KMS-11 (cell line): ENCODE data around the gene LCE3B.
A peak's percentile ranks its signal among the peaks of the same experiment; 100 is the strongest.
"Not testable (repeated sequence)": the region's sequence is repeated elsewhere in the genome, so short reads cannot be mapped to it uniquely, and the experiment has no call there.

Source experiments
- H2AFZ ChIP-seq: fragments of 200-600 bp; sonication (generic); 2 replicates; pipeline ENCODE4 v1.6.1; 2016; ENCODE audit warnings: antibody characterized with exemption, mixed run types, low read depth
- H3K27ac ChIP-seq: fragments of 200-600 bp; sonication (generic); 2 replicates; pipeline ENCODE4 v1.6.1; 2016; ENCODE audit warnings: mild to moderate bottlenecking, mixed run types
- H3K27me3 ChIP-seq: fragments of 200-600 bp; sonication (generic); 2 replicates; pipeline ENCODE4 v1.6.1; 2017; ENCODE audit warnings: mild to moderate bottlenecking, low read depth, mixed run types, moderate library complexity; ENCODE audit not compliant: insufficient read depth
- H3K36me3 ChIP-seq: fragments of 200-600 bp; sonication (generic); 2 replicates; pipeline ENCODE4 v1.6.1; 2017; ENCODE audit warnings: mild to moderate bottlenecking, mixed run types; ENCODE audit not compliant: insufficient read depth
- H3K4me1 ChIP-seq: fragments of 200-600 bp; sonication (generic); 2 replicates; pipeline ENCODE4 v1.6.1; 2016; ENCODE audit warnings: mild to moderate bottlenecking, low read depth, mixed run types; ENCODE audit not compliant: poor library complexity, severe bottlenecking
- H3K4me2 ChIP-seq: fragments of 200-600 bp; sonication (generic); 2 replicates; pipeline ENCODE4 v1.7.0; 2016; ENCODE audit warnings: mild to moderate bottlenecking, mixed run types
- H3K4me3 ChIP-seq: fragments of 200-600 bp; sonication (generic); IDR thresholded peaks from 2 replicates; pipeline ENCODE4 v1.6.1; 2017; ENCODE audit warnings: low read depth, low read length, mixed read lengths; ENCODE audit not compliant: insufficient read depth
- H3K79me2 ChIP-seq: fragments of 200-600 bp; sonication (generic); 2 replicates; pipeline ENCODE4 v1.6.1; 2016; ENCODE audit warnings: low read depth, mixed run types; ENCODE audit not compliant: insufficient read depth
- H3K9ac ChIP-seq: fragments of 200-600 bp; sonication (generic); 2 replicates; pipeline ENCODE4 v1.6.1; 2016; ENCODE audit warnings: mild to moderate bottlenecking, mixed run types
- H4K20me1 ChIP-seq: fragments of 200-600 bp; sonication (generic); 2 replicates; pipeline ENCODE4 v1.6.1; 2016; ENCODE audit warnings: mild to moderate bottlenecking, mixed run types; ENCODE audit not compliant: insufficient read depth
- CTCF ChIP-seq: fragments of 200-600 bp; sonication (generic); conservative IDR thresholded peaks from 2 replicates; pipeline ENCODE4 v1.6.1; 2017; ENCODE audit warnings: low read depth, mild to moderate bottlenecking, antibody characterized with exemption, low read length, moderate library complexity, mixed read lengths

LCE3B gene

GRCh38 chr1:152577168-152577567, 36.4 kb upstream of the LCE3B start:
- no peaks in the 10 kb centered on the region for H3K36me3 ChIP-seq
- no peaks in the 10 kb centered on the region for H3K27me3 ChIP-seq
- no peak overlapping the region for H3K4me3 ChIP-seq
- H2AFZ ChIP-seq = no peak overlapping the region
- no peaks in the 10 kb centered on the region for H3K4me1 ChIP-seq
- H3K4me2 ChIP-seq = no peak overlapping the region
- H3K27ac ChIP-seq = no peak overlapping the region
- no peaks in the 10 kb centered on the region for H4K20me1 ChIP-seq
- no peak for TF ChIP-seq CTCF
- no peaks in the 10 kb centered on the region for H3K79me2 ChIP-seq
- H3K9ac ChIP-seq = no peak overlapping the region

- not testable (repeated sequence) for H3K27me3 ChIP-seq, H4K20me1 ChIP-seq, H3K4me2 ChIP-seq, H3K9ac ChIP-seq, H2AFZ ChIP-seq, H3K27ac ChIP-seq, H3K4me3 ChIP-seq, H3K36me3 ChIP-seq, H3K79me2 ChIP-seq, H3K4me1 ChIP-seq
These were observed 34.1 kb upstream of the LCE3B start for GRCh38 chr1:152579526-152579925.

- Histone ChIP-seq H3K4me2 (no peak within 1 kb of the TSS), H3K27me3 (no peaks in the 10 kb centered on the region), H3K36me3 (no peaks in the 10 kb centered on the region), H4K20me1 (no peaks in the 10 kb centered on the region), H2AFZ (no peak within 1 kb of the TSS), H3K27ac (no peak within 1 kb of the TSS), H3K4me1 (no peaks in the 10 kb centered on the region), H3K79me2 (no peaks in the 10 kb centered on the region), H3K4me3 (no peak within 1 kb of the TSS), H3K9ac (no peak within 1 kb of the TSS)
- no peak for TF ChIP-seq CTCF
These were observed 33.2 kb upstream of the LCE3B start, which contains the start of gene LCE3D for GRCh38 chr1:152580433-152580832. Gene LCE3D, minus strand, starts transcription at chr1:152580516. Its CDS starts 580 bp downstream, at chr1:152579936.

- H3K27ac ChIP-seq = no peak overlapping the region
- H3K4me2 ChIP-seq = no peak overlapping the region
- no peaks in the 10 kb centered on the region for H3K4me1 ChIP-seq
- no peak overlapping the region for H3K9ac ChIP-seq
- H2AFZ ChIP-seq = no peak overlapping the region
- H3K27me3 ChIP-seq = no peaks in the 10 kb centered on the region
- no peaks in the 10 kb centered on the region for H4K20me1 ChIP-seq
- H3K4me3 ChIP-seq = no peak overlapping the region
- no peaks in the 10 kb centered on the region for H3K79me2 ChIP-seq
- TF ChIP-seq CTCF = no peak
- no peaks in the 10 kb centered on the region for H3K36me3 ChIP-seq
These were observed 31.0 kb upstream of the LCE3B start for GRCh38 chr1:152582647-152583046.

GRCh38 chr1:152585586-152585985, 28.0 kb upstream of the LCE3B start:
- Histone ChIP-seq H3K36me3 (no peaks in the 10 kb centered on the region), H3K79me2 (no peaks in the 10 kb centered on the region), H3K27ac (no peak overlapping the region), H4K20me1 (no peaks in the 10 kb centered on the region), H3K9ac (no peak overlapping the region), H3K4me1 (no peaks in the 10 kb centered on the region), H3K4me3 (no peak overlapping the region), H3K27me3 (no peaks in the 10 kb centered on the region), H3K4me2 (no peak overlapping the region), H2AFZ (no peak overlapping the region)
- TF ChIP-seq CTCF = peak; percentile 65
